ENCODE results near the gene CLDN19. TPM values are rescaled to one million over a fixed set of nuclear protein-coding genes. Genes with fewer than 3 reads are reported as not detected.

CLDN19 gene
- total and polyA plus RNA-seq, 2 donors (not counting 1 experiment from before 2014, with no cell fraction given) = 0.03 TPM; not detected in 1

- Histone ChIP-seq H3K27me3 (replicated peaks in 1 of 4; ENCODE audit: control extremely low read depth in 1 of 4, control insufficient read depth in 3 of 4, insufficient read depth in 4 of 4, low read length in 3 of 4) (no peaks in the 10 kb centered on the region), H3K36me3 (replicated peaks in 1 of 2; ENCODE audit: control extremely low read depth in 1 of 2, control insufficient read depth in 1 of 2, extremely low read depth in 1 of 2, insufficient read depth in 2 of 2, low read length in 1 of 2) (peaks cover 2 to 30% of the 10 kb centered on the region in 2 experiments), H3K4me3 (ENCODE audit: control extremely low read depth in 1 of 5, extremely low read depth in 1 of 5, insufficient read depth in 1 of 5, low read depth in 2 of 5, low read length in 4 of 5) (no peak overlapping the region), H3K79me2 (ENCODE audit: control insufficient read depth, insufficient read depth, low read length) (no peaks in the 10 kb centered on the region), H3K27ac (ENCODE audit: low read length in 2 of 2) (no peak overlapping the region), H3K4me1 (ENCODE audit: control insufficient read depth in 2 of 2, insufficient read depth in 2 of 2, low read length in 2 of 2) (no peaks in the 10 kb centered on the region), H4K20me1 (ENCODE audit: control insufficient read depth, insufficient read depth, low read length, poor library complexity, severe bottlenecking) (no peaks in the 10 kb centered on the region), H3K9ac (ENCODE audit: low read length) (no peak overlapping the region), H2AFZ (ENCODE audit: insufficient read depth, low read depth, low read length, poor library complexity, severe bottlenecking) (no peak overlapping the region), H3K9me3 (ENCODE audit: control extremely low read depth in 1 of 3, control insufficient read depth in 2 of 3, insufficient read depth in 1 of 3, low read length in 2 of 3) (peaks cover 0 to under 1% (median 0%) of the 10 kb centered on the region in 3 donors), H3K4me2 (replicated peaks; ENCODE audit: low read depth, low read length, poor library complexity, severe bottlenecking) (no peak overlapping the region)
- ATAC-seq (ENCODE audit: low read depth) (no peak), DNase-seq (no peak)
- ChIA-PET CTCF (interaction anchor here (0.6 to 6.6 kb wide), 11 partner anchors 11 to 599 kb away, joined by 3 to 57 read pairs (median 4); no protein-coding TSS in a partner anchor), POLR2A (interaction anchor here (0.7 kb wide), 1 partner anchor 22 kb away, joined by 5 read pairs; no protein-coding TSS in a partner anchor)
- Mint-ChIP-seq H3K27me3 (no peaks in the 10 kb centered on the region), H3K27ac (no peak overlapping the region), H3K9me3 (ENCODE audit: insufficient read depth) (peaks cover 2% of the 10 kb centered on the region), H3K4me3 (no peak overlapping the region), H3K4me1 (no peaks in the 10 kb centered on the region)
- intact Hi-C loops (cut with micrococcal nuclease) = loop anchor here (1.0 kb wide), 1 partner anchor 168 kb away; no protein-coding TSS in a partner anchor
- TF ChIP-seq, protein P1, sequence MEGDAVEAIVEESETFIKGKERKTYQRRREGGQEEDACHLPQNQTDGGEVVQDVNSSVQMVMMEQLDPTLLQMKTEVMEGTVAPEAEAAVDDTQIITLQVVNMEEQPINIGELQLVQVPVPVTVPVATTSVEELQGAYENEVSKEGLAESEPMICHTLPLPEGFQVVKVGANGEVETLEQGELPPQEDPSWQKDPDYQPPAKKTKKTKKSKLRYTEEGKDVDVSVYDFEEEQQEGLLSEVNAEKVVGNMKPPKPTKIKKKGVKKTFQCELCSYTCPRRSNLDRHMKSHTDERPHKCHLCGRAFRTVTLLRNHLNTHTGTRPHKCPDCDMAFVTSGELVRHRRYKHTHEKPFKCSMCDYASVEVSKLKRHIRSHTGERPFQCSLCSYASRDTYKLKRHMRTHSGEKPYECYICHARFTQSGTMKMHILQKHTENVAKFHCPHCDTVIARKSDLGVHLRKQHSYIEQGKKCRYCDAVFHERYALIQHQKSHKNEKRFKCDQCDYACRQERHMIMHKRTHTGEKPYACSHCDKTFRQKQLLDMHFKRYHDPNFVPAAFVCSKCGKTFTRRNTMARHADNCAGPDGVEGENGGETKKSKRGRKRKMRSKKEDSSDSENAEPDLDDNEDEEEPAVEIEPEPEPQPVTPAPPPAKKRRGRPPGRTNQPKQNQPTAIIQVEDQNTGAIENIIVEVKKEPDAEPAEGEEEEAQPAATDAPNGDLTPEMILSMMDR (IDR thresholded peaks at IDR 0.05) = no peak
- TF ChIP-seq EZH2 (IDR thresholded peaks at IDR 0.05; ENCODE audit: borderline replicate concordance, insufficient read depth, low read depth, low read length, poor library complexity, severe bottlenecking) = no peak
- 99% methylated on average over 10 of the region's 12 CpGs for WGBS (ENCODE audit: insufficient coverage)
Observed at GRCh38 chr1:42746436-42747105, 6.5 kb upstream of the CLDN19 start.

DNA sequence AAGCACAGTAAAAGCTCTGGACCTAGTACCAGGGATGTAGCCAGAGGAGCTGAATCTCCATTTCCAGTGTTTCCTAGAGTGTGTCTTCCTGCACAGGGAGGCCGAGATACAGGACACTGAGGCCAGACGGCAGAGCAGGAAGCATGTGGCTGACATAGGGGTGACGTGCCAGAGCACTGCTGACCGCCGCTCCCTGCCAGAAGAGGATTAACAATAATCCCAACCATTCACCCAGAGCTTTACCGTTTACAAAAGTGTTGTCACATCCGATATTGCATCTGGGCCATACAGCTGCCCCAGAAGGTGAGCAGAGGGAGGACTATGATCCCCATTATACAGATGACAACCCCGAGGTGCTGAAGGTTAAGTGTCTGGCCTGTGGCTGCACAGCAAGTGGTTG is 5.8 kb upstream of the CLDN19 start:
- Histone ChIP-seq H3K4me2 (replicated peaks; ENCODE audit: low read depth, low read length, poor library complexity, severe bottlenecking) (no peak overlapping the region), H3K4me1 (ENCODE audit: control insufficient read depth in 2 of 2, insufficient read depth in 2 of 2, low read length in 2 of 2) (no peaks in the 10 kb centered on the region), H3K9ac (ENCODE audit: low read length) (no peak overlapping the region), H4K20me1 (ENCODE audit: control insufficient read depth, insufficient read depth, low read length, poor library complexity, severe bottlenecking) (no peaks in the 10 kb centered on the region), H2AFZ (ENCODE audit: insufficient read depth, low read depth, low read length, poor library complexity, severe bottlenecking) (no peak overlapping the region), H3K36me3 (replicated peaks in 1 of 2; ENCODE audit: control extremely low read depth in 1 of 2, control insufficient read depth in 1 of 2, extremely low read depth in 1 of 2, insufficient read depth in 2 of 2, low read length in 1 of 2) (peaks cover 2 to 29% of the 10 kb centered on the region in 2 experiments), H3K27ac (ENCODE audit: low read length in 2 of 2) (no peak overlapping the region), H3K27me3 (replicated peaks in 1 of 4; ENCODE audit: control extremely low read depth in 1 of 4, control insufficient read depth in 3 of 4, insufficient read depth in 4 of 4, low read length in 3 of 4) (no peaks in the 10 kb centered on the region), H3K4me3 (ENCODE audit: control extremely low read depth in 1 of 5, extremely low read depth in 1 of 5, insufficient read depth in 1 of 5, low read depth in 2 of 5, low read length in 4 of 5) (no peak overlapping the region), H3K79me2 (ENCODE audit: control insufficient read depth, insufficient read depth, low read length) (no peaks in the 10 kb centered on the region), H3K9me3 (ENCODE audit: control extremely low read depth in 1 of 3, control insufficient read depth in 2 of 3, insufficient read depth in 1 of 3, low read length in 2 of 3) (no peaks in the 10 kb centered on the region)
- H3K4me3 Mint-ChIP-seq = no peak overlapping the region
- intact Hi-C loops (cut with micrococcal nuclease) = no loop called here
- ATAC-seq (ENCODE audit: low read depth) (no peak), DNase-seq (no peak)
- ChIA-PET CTCF (interaction anchor here (0.9 to 6.6 kb wide), 5 partner anchors 22 to 598 kb away, joined by 3 to 57 read pairs (median 4); no protein-coding TSS in a partner anchor), POLR2A (interaction anchor here (0.7 kb wide), 1 partner anchor 21 kb away, joined by 5 read pairs; no protein-coding TSS in a partner anchor)
- H3K27ac Mint-ChIP-seq = no peak overlapping the region
- H3K4me1 Mint-ChIP-seq = no peaks in the 10 kb centered on the region
- H3K27me3 Mint-ChIP-seq = no peaks in the 10 kb centered on the region
- H3K9me3 Mint-ChIP-seq (ENCODE audit: insufficient read depth) = peaks cover 2% of the 10 kb centered on the region
- WGBS (ENCODE audit: insufficient coverage) = 92% methylated on average over 7 of the region's 8 CpGs
- TF ChIP-seq EZH2 (IDR thresholded peaks at IDR 0.05; ENCODE audit: borderline replicate concordance, insufficient read depth, low read depth, low read length, poor library complexity, severe bottlenecking) = no peak
- TF ChIP-seq, protein P1 (IDR thresholded peaks at IDR 0.05) = no peak

All from B cell (primary cell).